Measurements from ENCODE around the gene NGLY1. TPM values are rescaled to one million over a fixed set of nuclear protein-coding genes. Genes with fewer than 3 reads are reported as not detected.

Gene NGLY1
- total and polyA plus RNA-seq, 2 donors (not counting 1 experiment from before 2014, with no cell fraction given): 11.6 to 34.0 TPM

GRCh38 chr3:25787689-25788088 lies 4.4 kb upstream of the NGLY1 start:
- Histone ChIP-seq H3K27me3 (ENCODE audit: control insufficient read depth, insufficient read depth, low read length) (no peaks in the 10 kb centered on the region), H3K79me2 (ENCODE audit: control insufficient read depth, insufficient read depth, low read length) (no peaks in the 10 kb centered on the region), H3K9ac (ENCODE audit: insufficient read depth, low read length) (no peak overlapping the region), H3K4me1 (ENCODE audit: control insufficient read depth, extremely low read depth, insufficient read depth, low read length) (no peaks in the 10 kb centered on the region), H3K27ac (ENCODE audit: insufficient read depth, low read length) (no peak overlapping the region), H3K4me2 (ENCODE audit: extremely low read depth, insufficient read depth, low read length) (no peak overlapping the region), H3K9me3 (ENCODE audit: control insufficient read depth, insufficient read depth, low read depth, low read length) (no peaks in the 10 kb centered on the region), H2AFZ (ENCODE audit: low read length) (no peak overlapping the region), H3K4me3 (replicated peaks in 1 of 4; ENCODE audit: control extremely low read depth in 1 of 4, insufficient read depth in 1 of 4, low read depth in 3 of 4, low read length in 4 of 4) (no peak overlapping the region), H3K36me3 (ENCODE audit: control insufficient read depth, insufficient read depth, low read length) (no peaks in the 10 kb centered on the region), H4K20me1 (ENCODE audit: control insufficient read depth, extremely low read depth, insufficient read depth, low read length) (no peaks in the 10 kb centered on the region)
- TF ChIP-seq, protein P1, sequence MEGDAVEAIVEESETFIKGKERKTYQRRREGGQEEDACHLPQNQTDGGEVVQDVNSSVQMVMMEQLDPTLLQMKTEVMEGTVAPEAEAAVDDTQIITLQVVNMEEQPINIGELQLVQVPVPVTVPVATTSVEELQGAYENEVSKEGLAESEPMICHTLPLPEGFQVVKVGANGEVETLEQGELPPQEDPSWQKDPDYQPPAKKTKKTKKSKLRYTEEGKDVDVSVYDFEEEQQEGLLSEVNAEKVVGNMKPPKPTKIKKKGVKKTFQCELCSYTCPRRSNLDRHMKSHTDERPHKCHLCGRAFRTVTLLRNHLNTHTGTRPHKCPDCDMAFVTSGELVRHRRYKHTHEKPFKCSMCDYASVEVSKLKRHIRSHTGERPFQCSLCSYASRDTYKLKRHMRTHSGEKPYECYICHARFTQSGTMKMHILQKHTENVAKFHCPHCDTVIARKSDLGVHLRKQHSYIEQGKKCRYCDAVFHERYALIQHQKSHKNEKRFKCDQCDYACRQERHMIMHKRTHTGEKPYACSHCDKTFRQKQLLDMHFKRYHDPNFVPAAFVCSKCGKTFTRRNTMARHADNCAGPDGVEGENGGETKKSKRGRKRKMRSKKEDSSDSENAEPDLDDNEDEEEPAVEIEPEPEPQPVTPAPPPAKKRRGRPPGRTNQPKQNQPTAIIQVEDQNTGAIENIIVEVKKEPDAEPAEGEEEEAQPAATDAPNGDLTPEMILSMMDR (conservative IDR thresholded peaks at IDR 0.05 in 1 of 2, IDR thresholded peaks at IDR 0.05 in 1 of 2; ENCODE audit: low read depth in 1 of 2, low read length in 2 of 2): no peak
- no peak for TF ChIP-seq EZH2 (IDR thresholded peaks at IDR 0.05; ENCODE audit: low read length, missing control alignments)
- DNase-seq (ENCODE audit: low read depth in 2 of 2): no peak

DNA sequence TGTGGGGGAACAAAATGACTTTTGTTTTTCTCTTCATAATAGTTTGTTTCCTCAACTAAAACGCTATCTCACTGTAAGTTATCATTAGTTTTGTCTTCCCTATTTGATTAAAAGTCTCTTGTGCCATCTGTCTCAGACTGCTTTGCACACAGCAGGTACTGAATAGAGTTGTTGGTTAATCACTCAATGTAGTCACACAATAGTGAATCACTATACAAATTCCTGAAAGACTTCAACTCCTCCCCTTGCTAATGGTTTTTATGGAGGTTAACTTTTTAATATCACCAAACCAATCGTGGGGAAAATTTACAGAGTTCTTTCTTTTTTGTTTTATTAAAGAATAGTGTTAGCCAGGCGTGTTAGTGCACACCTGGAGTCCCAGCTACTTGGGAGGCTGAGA lies 2.6 kb upstream of the NGLY1 start:
- Histone ChIP-seq H3K36me3 (ENCODE audit: control insufficient read depth, insufficient read depth, low read length) (no peaks in the 10 kb centered on the region), H3K9me3 (ENCODE audit: control insufficient read depth, insufficient read depth, low read depth, low read length) (no peaks in the 10 kb centered on the region), H3K4me2 (ENCODE audit: extremely low read depth, insufficient read depth, low read length) (no peak overlapping the region), H3K4me3 (replicated peaks in 1 of 4; ENCODE audit: control extremely low read depth in 1 of 4, insufficient read depth in 1 of 4, low read depth in 3 of 4, low read length in 4 of 4) (no peak overlapping the region), H3K27ac (ENCODE audit: insufficient read depth, low read length) (no peak overlapping the region), H3K4me1 (ENCODE audit: control insufficient read depth, extremely low read depth, insufficient read depth, low read length) (peaks cover 2% of the 10 kb centered on the region), H4K20me1 (ENCODE audit: control insufficient read depth, extremely low read depth, insufficient read depth, low read length) (no peaks in the 10 kb centered on the region), H3K79me2 (ENCODE audit: control insufficient read depth, insufficient read depth, low read length) (peaks cover 15% of the 10 kb centered on the region), H3K27me3 (ENCODE audit: control insufficient read depth, insufficient read depth, low read length) (no peaks in the 10 kb centered on the region), H2AFZ (ENCODE audit: low read length) (no peak overlapping the region), H3K9ac (ENCODE audit: insufficient read depth, low read length) (no peak overlapping the region)
- DNase-seq (ENCODE audit: low read depth in 2 of 2): no peak
- TF ChIP-seq EZH2 (IDR thresholded peaks at IDR 0.05; ENCODE audit: low read length, missing control alignments): no peak
- TF ChIP-seq, protein P1 (conservative IDR thresholded peaks at IDR 0.05 in 1 of 2, IDR thresholded peaks at IDR 0.05 in 1 of 2; ENCODE audit: low read depth in 1 of 2, low read length in 2 of 2): no peak

GRCh38 chr3:25784971-25785370 lies 1.7 kb upstream of the NGLY1 start:
- H2AFZ ChIP-seq (ENCODE audit: low read length): no peak overlapping the region
- H3K27ac ChIP-seq (ENCODE audit: insufficient read depth, low read length): no peak overlapping the region
- H3K4me1 ChIP-seq (ENCODE audit: control insufficient read depth, extremely low read depth, insufficient read depth, low read length): peaks cover 2% of the 10 kb centered on the region
- TF ChIP-seq EZH2 (IDR thresholded peaks at IDR 0.05; ENCODE audit: low read length, missing control alignments): no peak
- TF ChIP-seq, protein P1 (conservative IDR thresholded peaks at IDR 0.05 in 1 of 2, IDR thresholded peaks at IDR 0.05 in 1 of 2; ENCODE audit: low read depth in 1 of 2, low read length in 2 of 2): no peak
- H3K79me2 ChIP-seq (ENCODE audit: control insufficient read depth, insufficient read depth, low read length): peaks cover 21% of the 10 kb centered on the region
- no peak overlapping the region for H3K9ac ChIP-seq (ENCODE audit: insufficient read depth, low read length)
- no peaks in the 10 kb centered on the region for H3K9me3 ChIP-seq (ENCODE audit: control insufficient read depth, insufficient read depth, low read depth, low read length)
- H3K27me3 ChIP-seq (ENCODE audit: control insufficient read depth, insufficient read depth, low read length): no peaks in the 10 kb centered on the region
- H4K20me1 ChIP-seq (ENCODE audit: control insufficient read depth, extremely low read depth, insufficient read depth, low read length): no peaks in the 10 kb centered on the region
- DNase-seq (ENCODE audit: low read depth in 2 of 2): no peak
- no peak overlapping the region for H3K4me2 ChIP-seq (ENCODE audit: extremely low read depth, insufficient read depth, low read length)
- H3K4me3 ChIP-seq (replicated peaks in 1 of 4; ENCODE audit: control extremely low read depth in 1 of 4, insufficient read depth in 1 of 4, low read depth in 3 of 4, low read length in 4 of 4): no peak overlapping the region
- H3K36me3 ChIP-seq (ENCODE audit: control insufficient read depth, insufficient read depth, low read length): no peaks in the 10 kb centered on the region

All from fibroblast of lung (primary cell).